ENCODE results near the gene TEDC1.

- TF ChIP-seq, protein P1, sequence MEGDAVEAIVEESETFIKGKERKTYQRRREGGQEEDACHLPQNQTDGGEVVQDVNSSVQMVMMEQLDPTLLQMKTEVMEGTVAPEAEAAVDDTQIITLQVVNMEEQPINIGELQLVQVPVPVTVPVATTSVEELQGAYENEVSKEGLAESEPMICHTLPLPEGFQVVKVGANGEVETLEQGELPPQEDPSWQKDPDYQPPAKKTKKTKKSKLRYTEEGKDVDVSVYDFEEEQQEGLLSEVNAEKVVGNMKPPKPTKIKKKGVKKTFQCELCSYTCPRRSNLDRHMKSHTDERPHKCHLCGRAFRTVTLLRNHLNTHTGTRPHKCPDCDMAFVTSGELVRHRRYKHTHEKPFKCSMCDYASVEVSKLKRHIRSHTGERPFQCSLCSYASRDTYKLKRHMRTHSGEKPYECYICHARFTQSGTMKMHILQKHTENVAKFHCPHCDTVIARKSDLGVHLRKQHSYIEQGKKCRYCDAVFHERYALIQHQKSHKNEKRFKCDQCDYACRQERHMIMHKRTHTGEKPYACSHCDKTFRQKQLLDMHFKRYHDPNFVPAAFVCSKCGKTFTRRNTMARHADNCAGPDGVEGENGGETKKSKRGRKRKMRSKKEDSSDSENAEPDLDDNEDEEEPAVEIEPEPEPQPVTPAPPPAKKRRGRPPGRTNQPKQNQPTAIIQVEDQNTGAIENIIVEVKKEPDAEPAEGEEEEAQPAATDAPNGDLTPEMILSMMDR (IDR thresholded peaks at IDR 0.05) = no peak
- no peak for TF ChIP-seq POLR2A (IDR thresholded peaks at IDR 0.05)
These were observed 17.6 kb downstream of the TEDC1 start for GRCh38 chr14:105508601-105509000.
